HepG2 (cell line): ENCODE measurements around the gene STEAP3. TPM values are rescaled to one million over a fixed set of nuclear protein-coding genes. Genes with fewer than 3 reads are reported as not detected.

Experiments used
- ATAC-seq: fragments of 200-7000 bp; cut with Tn5 transposase; 3 replicates; pipeline ENCODE4 v1.9.1; 2020; ENCODE audit warnings: mild to moderate bottlenecking, moderate library complexity
- BruUV-seq: library from RNA; stranded (reverse); fragments of 400-500 nt; replicated peaks from 2 replicates; lab custom pipeline; 2021; lab: Mats Ljungman, UMichigan
- CTCF ChIA-PET: fragments of 300-600 bp; formaldehyde crosslinking; extraction: SDS; loops from one replicate; lab custom pipeline; 2021; ENCODE audit warnings: low total read pairs, inconsistent platforms, low intra/inter-chr PET ratio; lab: Yijun Ruan, JAX
- POLR2A ChIA-PET: fragments of 350-600 bp; sonication (Branson Sonifier 250); formaldehyde crosslinking; loops from one replicate; lab custom pipeline; 2020; ENCODE audit warnings: antibody characterized with exemption, inconsistent platforms; lab: Yijun Ruan, JAX
- DNase-seq: peaks from one replicate; pipeline ENCODE4 v3.0.0-alpha.2; 2015; ENCODE audit warnings: low spot score
- FAIRE-seq: peaks from 3 replicates; lab custom pipeline; 2011; peaks lifted over from hg19 to GRCh38; lab: Jason Lieb, UNC
- H2AFZ ChIP-seq: one replicate; pipeline ENCODE4 v1.6.1; 2011; ENCODE audit warnings: low read length, inconsistent platforms
- H3K27ac ChIP-seq: fragments of 300-600 bp; 3 replicates; pipeline ENCODE4 v1.8.0; 2011; ENCODE audit warnings: mixed run types, mild to moderate bottlenecking, mixed read lengths, low read length, inconsistent platforms; ENCODE audit not compliant: insufficient read depth; ENCODE audit errors: extremely low read length
- H3K27me3 ChIP-seq, 2 experiments: fragments of 200-600 bp in 1 of 2; 2 replicates in 1 of 2; 3 replicates in 1 of 2; pipeline versions ENCODE4 v1.6.0 to v1.8.0; 2011; ENCODE audit warnings: low read length in 2 of 2, mild to moderate bottlenecking in 2 of 2, moderate library complexity in 2 of 2, inconsistent platforms in 1 of 2; ENCODE audit not compliant: insufficient read depth in 2 of 2, control insufficient read depth in 1 of 2
- H3K36me3 ChIP-seq, 2 experiments: fragments of 200-600 bp in 1 of 2; replicated peaks in 1 of 2; 2 replicates in 1 of 2; 3 replicates in 1 of 2; pipeline versions ENCODE4 v1.5.1 to v1.8.0; 2011; ENCODE audit warnings: low read length in 2 of 2, inconsistent platforms in 1 of 2; ENCODE audit not compliant: insufficient read depth in 2 of 2, control insufficient read depth in 1 of 2
- H3K4me1 ChIP-seq: 2 replicates; pipeline ENCODE4 v1.5.1; 2012; ENCODE audit warnings: low read length, inconsistent platforms; ENCODE audit not compliant: insufficient read depth
- H3K4me2 ChIP-seq: 2 replicates; pipeline ENCODE4 v1.6.0; 2011; ENCODE audit warnings: low read depth, low read length, inconsistent platforms
- H3K4me3 ChIP-seq, 3 experiments: fragments of 200-600 bp in 1 of 3; sonication (generic), shearing (Covaris generic) in 1 of 3; replicated peaks in 1 of 3; 2 replicates each; pipeline ENCODE4 v1.5.1; 2011 to 2016; ENCODE audit warnings: low read length in 3 of 3, inconsistent platforms in 2 of 3, low read depth in 2 of 3, mild to moderate bottlenecking in 2 of 3, control low read depth in 1 of 3, mixed read lengths in 1 of 3; ENCODE audit not compliant: insufficient read depth in 1 of 3
- H3K79me2 ChIP-seq: one replicate; pipeline ENCODE4 v1.6.1; 2011; ENCODE audit warnings: low read length, inconsistent platforms; ENCODE audit not compliant: insufficient read depth
- H3K9ac ChIP-seq: 2 replicates; pipeline ENCODE4 v1.6.0; 2011; ENCODE audit warnings: mild to moderate bottlenecking, low read depth, low read length, inconsistent platforms; ENCODE audit not compliant: insufficient read depth
- H3K9me3 ChIP-seq: 2 replicates; pipeline ENCODE4 v1.5.1; 2012; ENCODE audit warnings: mild to moderate bottlenecking, low read length
- H4K20me1 ChIP-seq: 2 replicates; pipeline ENCODE4 v1.6.0; 2011; ENCODE audit warnings: inconsistent platforms, mild to moderate bottlenecking, low read length, moderate library complexity; ENCODE audit not compliant: insufficient read depth
- EED ChIP-seq: sonication (generic); formaldehyde crosslinking; IDR thresholded peaks from 2 replicates; pipeline ENCODE4 v1.5.0; 2020; ENCODE audit warnings: mild to moderate bottlenecking, missing genetic modification reagents
- HMGXB3 ChIP-seq: sonication (generic); formaldehyde crosslinking; IDR thresholded peaks from 2 replicates; pipeline ENCODE4 v1.4.0; 2020; ENCODE audit warnings: missing genetic modification reagents, borderline replicate concordance
- RCOR2 ChIP-seq: IDR thresholded peaks from 2 replicates; pipeline ENCODE4 v1.6.1; 2016; ENCODE audit warnings: missing biosample characterization, missing genetic modification reagents
- TCF7L2 ChIP-seq: IDR thresholded peaks from 2 replicates; pipeline ENCODE4 v1.6.1; 2011; ENCODE audit warnings: mild to moderate bottlenecking, low read depth, low read length, moderate library complexity
- WGBS: methylation state at CpG from one replicate; pipeline ENCODE4 v1.1.6; 2017; ENCODE audit warnings: low lambda C conversion rate; 5-methylcytosine and 5-hydroxymethylcytosine counted together
- in situ Hi-C: cut with HindIII; loops from 2 replicates; pipeline ENCODE4 v1.10.0; 2017; ENCODE audit warnings: low pct_unique_long_range_greater_than_20kb; ENCODE audit not compliant: extremely low pct_ligation_motif_present
- intact Hi-C: fragments of 100-400 bp; cut with micrococcal nuclease; formaldehyde crosslinking; loops from one replicate; pipeline ENCODE4 v1.10.0; 2022; ENCODE audit not compliant: unreplicated experiment
- polyA plus RNA-seq, 8 experiments: library from polyadenylated mRNA; depleted of rRNA in 3 of 8; stranded (reverse) in 7 of 8; unstranded in 1 of 8; fragments of >200 nt; fragmentation: Illumina TruSeq in 4 of 8; extraction: Trizol in 4 of 8; gene quantifications; 2 replicates each; pipeline versions ENCODE4 v1.2.1 to v1.2.3, GENCODE V29; 2011 to 2016; ENCODE audit warnings: low read depth in 4 of 8, missing spikeins in 1 of 8, mixed read lengths in 1 of 8; ENCODE audit not compliant: insufficient read depth in 1 of 8
- total RNA-seq, 5 experiments: library from RNA; depleted of rRNA; stranded (reverse); fragments of >200 nt; fragmentation: Illumina TruSeq; extraction: Trizol; gene quantifications; 2 replicates each; pipeline ENCODE4 v1.2.3, GENCODE V29; 2016; ENCODE audit warnings: low read depth in 1 of 5

STEAP3 gene
- total and polyA plus RNA-seq, 2 of the 13 experiments (the other 11 are each of a cell fraction or from before 2014, with no cell fraction given), result 7.3 to 21.1 TPM

DNA sequence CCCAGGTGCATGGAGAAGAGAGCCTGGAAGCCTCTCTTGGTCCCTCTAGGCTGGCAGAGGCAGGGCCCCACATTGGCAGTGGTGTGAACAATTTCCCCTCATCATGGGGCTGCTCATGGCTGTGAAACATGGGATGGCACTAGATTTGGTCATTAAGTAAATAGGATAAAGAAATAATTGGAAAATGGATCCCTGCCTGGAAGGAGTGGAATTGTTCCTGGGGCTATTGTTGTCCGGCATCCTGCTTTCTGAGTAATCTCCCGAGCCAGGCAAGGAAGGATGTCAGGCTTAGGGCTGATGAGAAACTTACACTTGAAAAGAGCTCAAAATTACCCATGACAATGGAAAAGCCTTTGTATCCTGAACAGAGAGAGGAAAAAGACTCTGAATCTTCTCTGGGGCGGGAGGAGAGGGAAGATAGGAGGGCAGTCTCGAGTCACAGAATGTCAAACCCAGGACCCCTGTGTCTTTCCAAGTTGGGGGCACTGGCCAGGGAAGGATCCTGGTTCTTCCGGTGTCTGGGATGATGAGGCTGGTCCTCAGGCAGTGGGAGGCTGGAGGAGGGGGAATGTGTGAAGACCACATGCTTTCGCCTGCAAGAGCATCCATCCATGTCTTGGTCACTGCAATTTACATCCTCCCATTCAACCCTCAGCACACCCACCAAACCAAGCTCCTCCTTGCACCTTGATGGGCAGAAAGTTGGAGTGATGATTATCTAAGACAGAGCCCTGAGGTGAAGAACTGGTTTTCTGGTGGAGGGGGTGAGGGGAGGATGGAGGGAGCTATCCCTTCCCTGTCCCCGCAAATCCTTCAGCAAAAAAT is 27.1 kb upstream of the STEAP3 start:
- no TSS peak for BruUV-seq
- WGBS, result 58% methylated on average over 7 of the region's 7 CpGs
- peaks cover 29% of the 10 kb centered on the region for H3K4me1 ChIP-seq
- H3K36me3 ChIP-seq, result no peaks in the 10 kb centered on the region
- no peak overlapping the region for H3K4me3 ChIP-seq
- no peak for FAIRE-seq
- H4K20me1 ChIP-seq, result no peaks in the 10 kb centered on the region
- no peaks in the 10 kb centered on the region for H3K9me3 ChIP-seq
- H3K9ac ChIP-seq, result no peak overlapping the region
- ChIA-PET POLR2A (interaction anchor here (0.9 kb wide), 1 partner anchor 27 kb away, joined by 6 read pairs; the partner anchor contains the start of gene STEAP3), CTCF (no interaction called here)
- no peak for ATAC-seq
- H2AFZ ChIP-seq, result no peak overlapping the region
- H3K4me2 ChIP-seq, result no peak overlapping the region
- intact Hi-C loops, result no loop called here
- TF ChIP-seq HMGXB3 (CRISPR knock-in tag) (no peak), EED (0 out of 2 replicates have a peak, but pooled peaks have one; percentile 34), RCOR2 (CRISPR knock-in tag) (no peak), TCF7L2 (no peak)
- DNase-seq, result no peak
- no peaks in the 10 kb centered on the region for H3K79me2 ChIP-seq
- in situ Hi-C loops, result no loop called here
- H3K27me3 ChIP-seq, result peaks cover 0 to 3% of the 10 kb centered on the region in 2 experiments; a peak in 1 of 5 replicates
- no peak overlapping the region for H3K27ac ChIP-seq
